Body of pancreas (tissue), 4 donors: ENCODE results near the gene NPAS2.

Experiments
- POLR2A ChIP-seq, 3 donors: fragments of 450-650 bp; IDR thresholded peaks; one replicate each; pipeline ENCODE4 v1.6.1; 2016; ENCODE audit warnings: antibody characterized with exemption in 3 of 3, mild to moderate bottlenecking in 2 of 3
- TF ChIP-seq, protein P1 (sequence below), 7 experiments: fragments of 450-650 bp in 4 of 7; fragments of 200-600 bp in 3 of 7; sonication (generic) in 3 of 7; IDR thresholded peaks; one replicate each; pipeline ENCODE4 v1.5.1; 2016 to 2019; ENCODE audit warnings: antibody characterized with exemption in 7 of 7

DNA sequence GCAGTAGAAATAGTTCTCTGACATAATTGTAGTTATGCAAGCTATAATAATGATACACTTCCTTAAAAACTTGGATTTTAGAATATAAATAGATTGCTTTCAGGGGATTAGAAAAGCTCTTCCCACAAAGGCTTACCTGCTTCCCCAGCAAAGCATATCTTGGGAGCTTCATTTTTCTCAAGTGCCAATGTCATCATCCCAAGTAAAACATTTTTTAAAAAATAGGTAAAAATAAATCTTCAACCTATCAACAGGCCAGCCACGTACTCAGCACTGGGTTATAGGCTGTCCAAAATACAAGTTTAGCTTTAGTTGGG is 39.0 kb upstream of the NPAS2 start:
- TF ChIP-seq, protein P1, sequence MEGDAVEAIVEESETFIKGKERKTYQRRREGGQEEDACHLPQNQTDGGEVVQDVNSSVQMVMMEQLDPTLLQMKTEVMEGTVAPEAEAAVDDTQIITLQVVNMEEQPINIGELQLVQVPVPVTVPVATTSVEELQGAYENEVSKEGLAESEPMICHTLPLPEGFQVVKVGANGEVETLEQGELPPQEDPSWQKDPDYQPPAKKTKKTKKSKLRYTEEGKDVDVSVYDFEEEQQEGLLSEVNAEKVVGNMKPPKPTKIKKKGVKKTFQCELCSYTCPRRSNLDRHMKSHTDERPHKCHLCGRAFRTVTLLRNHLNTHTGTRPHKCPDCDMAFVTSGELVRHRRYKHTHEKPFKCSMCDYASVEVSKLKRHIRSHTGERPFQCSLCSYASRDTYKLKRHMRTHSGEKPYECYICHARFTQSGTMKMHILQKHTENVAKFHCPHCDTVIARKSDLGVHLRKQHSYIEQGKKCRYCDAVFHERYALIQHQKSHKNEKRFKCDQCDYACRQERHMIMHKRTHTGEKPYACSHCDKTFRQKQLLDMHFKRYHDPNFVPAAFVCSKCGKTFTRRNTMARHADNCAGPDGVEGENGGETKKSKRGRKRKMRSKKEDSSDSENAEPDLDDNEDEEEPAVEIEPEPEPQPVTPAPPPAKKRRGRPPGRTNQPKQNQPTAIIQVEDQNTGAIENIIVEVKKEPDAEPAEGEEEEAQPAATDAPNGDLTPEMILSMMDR (IDR thresholded peaks at IDR 0.05) = no peak
- TF ChIP-seq POLR2A (IDR thresholded peaks at IDR 0.05) = no peak
